H9 (cell line): ENCODE measurements around the gene KRT5. TPM values are rescaled to one million over a fixed set of nuclear protein-coding genes. Genes with fewer than 3 reads are reported as not detected.

Experiments used
- DNase-seq: peaks from one replicate; pipeline ENCODE4 v3.0.0-alpha.2; 2017
- H2AFZ ChIP-seq: one replicate; pipeline ENCODE4 v1.6.1; 2013; ENCODE audit warnings: mild to moderate bottlenecking, low read length, control low read depth, moderate library complexity
- H2AK5ac ChIP-seq: 2 replicates; pipeline ENCODE4 v1.6.1; 2013; ENCODE audit warnings: low read length, control low read depth, mixed read lengths; ENCODE audit not compliant: insufficient read length
- H2BK120ac ChIP-seq: one replicate; pipeline ENCODE4 v1.6.1; 2013; ENCODE audit warnings: low read depth, mild to moderate bottlenecking, low read length, control low read depth, inconsistent platforms; ENCODE audit not compliant: poor library complexity, severe bottlenecking
- H2BK12ac ChIP-seq: 2 replicates; pipeline ENCODE4 v1.6.1; 2013; ENCODE audit warnings: low read length, control low read depth, mixed read lengths, low read depth; ENCODE audit not compliant: insufficient read length
- H2BK15ac ChIP-seq: 2 replicates; pipeline ENCODE4 v1.6.1; 2013; ENCODE audit warnings: low read depth, low read length, control low read depth
- H2BK20ac ChIP-seq: one replicate; pipeline ENCODE4 v1.6.1; 2013; ENCODE audit warnings: low read depth, mild to moderate bottlenecking, low read length, control low read depth, inconsistent platforms; ENCODE audit not compliant: poor library complexity, severe bottlenecking
- H2BK5ac ChIP-seq: 2 replicates; pipeline ENCODE4 v1.6.1; 2013; ENCODE audit warnings: low read length, control low read depth, mixed read lengths; ENCODE audit not compliant: insufficient read length
- H3K14ac ChIP-seq: 2 replicates; pipeline ENCODE4 v1.6.1; 2013; ENCODE audit warnings: low read length, control low read depth; ENCODE audit not compliant: insufficient read depth
- H3K18ac ChIP-seq: 2 replicates; pipeline ENCODE4 v1.6.1; 2013; ENCODE audit warnings: low read depth, mild to moderate bottlenecking, mixed read lengths, low read length, control low read depth; ENCODE audit not compliant: insufficient read length
- H3K23ac ChIP-seq: 2 replicates; pipeline ENCODE4 v1.6.1; 2013; ENCODE audit warnings: low read length, control low read depth, mixed read lengths, low read depth; ENCODE audit not compliant: insufficient read length
- H3K23me2 ChIP-seq: 2 replicates; pipeline ENCODE4 v1.6.1; 2013; ENCODE audit warnings: low read depth, mild to moderate bottlenecking, mixed read lengths, low read length, control low read depth; ENCODE audit not compliant: insufficient read length, poor library complexity, severe bottlenecking
- H3K27ac ChIP-seq: 2 replicates; pipeline ENCODE4 v1.5.1; 2013; ENCODE audit warnings: low read length, control low read depth, mixed read lengths, low read depth; ENCODE audit not compliant: insufficient read length
- H3K27me3 ChIP-seq: 2 replicates; pipeline ENCODE4 v1.6.1; 2013; ENCODE audit warnings: low read length, control low read depth, inconsistent platforms; ENCODE audit not compliant: insufficient read depth
- H3K4ac ChIP-seq: 2 replicates; pipeline ENCODE4 v1.6.1; 2013; ENCODE audit warnings: low read depth, mild to moderate bottlenecking, control low read depth, inconsistent platforms, low read length, moderate library complexity
- H3K4me1 ChIP-seq: 2 replicates; pipeline ENCODE4 v1.6.1; 2013; ENCODE audit warnings: low read length, control low read depth, inconsistent platforms; ENCODE audit not compliant: insufficient read depth
- H3K4me2 ChIP-seq: 2 replicates; pipeline ENCODE4 v1.6.1; 2013; ENCODE audit warnings: low read length, control low read depth, mixed read lengths; ENCODE audit not compliant: insufficient read length, insufficient read depth
- H3K56ac ChIP-seq: 2 replicates; pipeline ENCODE4 v1.6.1; 2013; ENCODE audit warnings: low read depth, mild to moderate bottlenecking, mixed read lengths, low read length, control low read depth; ENCODE audit not compliant: insufficient read length
- H3K79me1 ChIP-seq: 2 replicates; pipeline ENCODE4 v1.6.1; 2013; ENCODE audit warnings: low read depth, mild to moderate bottlenecking, moderate library complexity, low read length, control low read depth, inconsistent platforms; ENCODE audit not compliant: insufficient read depth, poor library complexity, severe bottlenecking
- H3K79me2 ChIP-seq: 2 replicates; pipeline ENCODE4 v1.6.1; 2013; ENCODE audit warnings: low read length, control low read depth, inconsistent platforms; ENCODE audit not compliant: insufficient read depth
- H3K9ac ChIP-seq: 2 replicates; pipeline ENCODE4 v1.6.1; 2013; ENCODE audit warnings: low read length, control low read depth, mixed read lengths; ENCODE audit not compliant: insufficient read length; ENCODE audit errors: extremely low read depth
- H3K9me3 ChIP-seq: one replicate; pipeline ENCODE4 v1.6.1; 2013; ENCODE audit warnings: low read depth, low read length, inconsistent platforms; ENCODE audit not compliant: control insufficient read depth
- H3T11ph ChIP-seq: one replicate; pipeline ENCODE4 v1.6.1; 2013; ENCODE audit warnings: mild to moderate bottlenecking, low read length, control low read depth, inconsistent platforms
- H4K20me1 ChIP-seq: one replicate; pipeline ENCODE4 v1.6.1; 2013; ENCODE audit not compliant: control insufficient read depth, insufficient read length, insufficient read depth
- H4K5ac ChIP-seq: 2 replicates; pipeline ENCODE4 v1.6.1; 2013; ENCODE audit warnings: low read depth, mild to moderate bottlenecking, mixed read lengths, low read length, control low read depth; ENCODE audit not compliant: insufficient read length
- H4K8ac ChIP-seq: replicated peaks from 2 replicates; pipeline ENCODE4 v1.6.1; 2013; ENCODE audit warnings: low read length, control low read depth, mixed read lengths, low read depth; ENCODE audit not compliant: insufficient read length
- H4K91ac ChIP-seq: 2 replicates; pipeline ENCODE4 v1.6.1; 2013; ENCODE audit warnings: low read depth, mild to moderate bottlenecking, moderate library complexity, mixed read lengths, low read length, control low read depth; ENCODE audit not compliant: insufficient read length
- H3K27ac Mint-ChIP-seq, 3 experiments: 2 replicates in 2 of 3; 3 replicates in 1 of 3; pipeline ENCODE4 v1.8.0; 2020 to 2021; ENCODE audit warnings: mixed read lengths in 3 of 3, mild to moderate bottlenecking in 1 of 3, moderate library complexity in 1 of 3
- H3K27me3 Mint-ChIP-seq: 2 replicates; pipeline ENCODE4 v1.8.0; 2021; ENCODE audit warnings: low read depth, mild to moderate bottlenecking, moderate library complexity, mixed read lengths
- H3K36me3 Mint-ChIP-seq, 3 experiments: 2 replicates in 2 of 3; 3 replicates in 1 of 3; pipeline ENCODE4 v1.8.0; 2020 to 2021; ENCODE audit warnings: low read depth in 3 of 3, mixed read lengths in 3 of 3; ENCODE audit not compliant: insufficient read depth in 1 of 3
- H3K4me1 Mint-ChIP-seq, 2 experiments: 2 replicates each; pipeline ENCODE4 v1.8.0; 2020; ENCODE audit warnings: mixed read lengths in 2 of 2
- H3K4me3 Mint-ChIP-seq, 2 experiments: 2 replicates in 1 of 2; 3 replicates in 1 of 2; pipeline ENCODE4 v1.8.0; 2020 to 2021; ENCODE audit warnings: mild to moderate bottlenecking in 2 of 2, mixed read lengths in 2 of 2, moderate library complexity in 1 of 2
- H3K9me3 Mint-ChIP-seq, 2 experiments: 2 replicates in 1 of 2; 3 replicates in 1 of 2; pipeline ENCODE4 v1.8.0; 2020; ENCODE audit warnings: mild to moderate bottlenecking in 2 of 2, mixed read lengths in 2 of 2, moderate library complexity in 1 of 2
- CTCF ChIP-seq: fragments of 200-600 bp; sonication (generic); conservative IDR thresholded peaks from 3 replicates; pipeline ENCODE4 v1.8.0; 2021; ENCODE audit warnings: antibody characterized with exemption, mild to moderate bottlenecking
- WGBS: extraction: QIAGEN DNeasy Blood & Tissue Kit; methylation state at CpG from one replicate; pipeline ENCODE4 v1.1.7; 2013; ENCODE audit warnings: missing lambda C conversion rate, low lambda C conversion rate, mixed read lengths; ENCODE audit not compliant: insufficient read length; ENCODE audit errors: extremely low coverage; 5-methylcytosine and 5-hydroxymethylcytosine counted together
- total RNA-seq: library from RNA; stranded (reverse); gene quantifications from 2 replicates; pipeline ENCODE4 v1.2.1, GENCODE V29; 2021

KRT5 gene
- total RNA-seq, 1 experiment from 2014 or later = not detected

- no peaks in the 10 kb centered on the region for H3K36me3 Mint-ChIP-seq
- Histone ChIP-seq H3K79me1 (no peaks in the 10 kb centered on the region), H3K4me2 (no peak overlapping the region), H2BK15ac (no peak overlapping the region), H3K4ac (no peak overlapping the region), H4K5ac (no peak overlapping the region), H3K27ac (no peak overlapping the region), H3K23ac (no peak overlapping the region), H3K23me2 (no peaks in the 10 kb centered on the region), H2AFZ (no peak overlapping the region), H2AK5ac (no peak overlapping the region), H3T11ph (no peak overlapping the region), H2BK20ac (no peak overlapping the region), H3K27me3 (no peaks in the 10 kb centered on the region), H2BK12ac (no peak overlapping the region), H3K14ac (no peak overlapping the region), H3K9ac (no peak overlapping the region), H3K56ac (no peak overlapping the region), H2BK5ac (no peak overlapping the region), H2BK120ac (no peak overlapping the region), H4K20me1 (no peaks in the 10 kb centered on the region), H3K9me3 (no peaks in the 10 kb centered on the region), H4K8ac (no peak overlapping the region), H3K18ac (no peak overlapping the region), H4K91ac (no peak overlapping the region), H3K4me1 (no peaks in the 10 kb centered on the region), H3K79me2 (no peaks in the 10 kb centered on the region)
- no peak for DNase-seq
- H3K9me3 Mint-ChIP-seq = no peaks in the 10 kb centered on the region
- H3K27me3 Mint-ChIP-seq = peaks cover 26% of the 10 kb centered on the region
- no CpG with 5 or more reads among the region's 2 CpGs for WGBS
- H3K4me3 Mint-ChIP-seq = no peak overlapping the region
- H3K27ac Mint-ChIP-seq = no peak overlapping the region; a peak in 1 of 7 replicates
- no peak for TF ChIP-seq CTCF
- no peaks in the 10 kb centered on the region for H3K4me1 Mint-ChIP-seq
Observed at GRCh38 chr12:52557476-52557875, 37.3 kb upstream of the KRT5 start.
